C4-2B (cell line): ENCODE measurements around the gene PSMB9.

ENCODE experiments used
- CTCF ChIP-seq: fragments of 450-650 bp; conservative IDR thresholded peaks from 2 replicates; pipeline ENCODE4 v1.5.1; 2017; ENCODE audit warnings: mild to moderate bottlenecking
- ZFX ChIP-seq: fragments of 450-650 bp; IDR thresholded peaks from 2 replicates; pipeline ENCODE4 v1.6.1; 2017

GRCh38 chr6:32818867-32819266, 35.1 kb upstream of the PSMB9 start:
- TF ChIP-seq CTCF (no peak), ZFX (no peak)
